ENCODE results near the gene CD200. TPM values are rescaled to one million over a fixed set of nuclear protein-coding genes. Genes with fewer than 3 reads are reported as not detected.

CD200 gene
- total and polyA plus RNA-seq, 9 of the 15 experiments (the other 6 are each of a cell fraction or from before 2014, with no cell fraction given) = 0.13 TPM; not detected in 8

DNA sequence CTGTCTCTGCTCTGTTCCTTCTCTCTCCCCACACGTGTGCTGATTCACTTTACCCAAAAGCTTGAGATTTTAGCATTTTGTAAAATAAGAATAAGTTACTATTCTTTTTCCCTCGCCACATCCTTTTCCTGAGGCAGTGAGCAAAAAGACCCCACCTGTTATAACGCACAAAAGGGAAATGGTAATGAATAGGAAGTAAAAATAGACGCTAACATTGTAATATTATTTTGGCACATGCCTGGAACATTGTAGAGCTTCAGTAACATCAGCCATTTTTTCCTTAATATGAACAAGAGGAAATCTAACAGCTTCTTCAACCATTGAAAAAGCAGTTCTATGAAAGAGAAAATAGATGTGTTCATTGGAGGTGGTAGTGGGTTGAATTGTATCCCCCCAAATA, 40.5 kb downstream of the CD200 start (continued):
- TF ChIP-seq ZBTB34 (CRISPR knock-in tag; IDR thresholded peaks at IDR 0.05) (no peak), HOXB6 (CRISPR knock-in tag; IDR thresholded peaks at IDR 0.05; ENCODE audit: borderline replicate concordance) (no peak), MTA1 (IDR thresholded peaks at IDR 0.05; ENCODE audit: borderline replicate concordance) (no peak)
- TF ChIP-seq, protein P1, sequence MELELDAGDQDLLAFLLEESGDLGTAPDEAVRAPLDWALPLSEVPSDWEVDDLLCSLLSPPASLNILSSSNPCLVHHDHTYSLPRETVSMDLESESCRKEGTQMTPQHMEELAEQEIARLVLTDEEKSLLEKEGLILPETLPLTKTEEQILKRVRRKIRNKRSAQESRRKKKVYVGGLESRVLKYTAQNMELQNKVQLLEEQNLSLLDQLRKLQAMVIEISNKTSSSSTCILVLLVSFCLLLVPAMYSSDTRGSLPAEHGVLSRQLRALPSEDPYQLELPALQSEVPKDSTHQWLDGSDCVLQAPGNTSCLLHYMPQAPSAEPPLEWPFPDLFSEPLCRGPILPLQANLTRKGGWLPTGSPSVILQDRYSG (tag; conservative IDR thresholded peaks at IDR 0.05; ENCODE audit: low read depth) = no peak

GRCh38 chr3:112373924-112374323, 41.0 kb downstream of the CD200 start:
- Histone ChIP-seq H4K20me1 (replicated peaks; ENCODE audit: control insufficient read depth, insufficient read depth, low read length) (no peaks in the 10 kb centered on the region), H3K4me2 (ENCODE audit: insufficient read depth, low read length) (no peak overlapping the region), H3K9ac (ENCODE audit: insufficient read depth in 1 of 2, low read depth in 2 of 2, low read length in 2 of 2) (no peak overlapping the region), H3K4me1 (replicated peaks in 1 of 2; ENCODE audit: control insufficient read depth in 2 of 2, insufficient read depth in 2 of 2, low read length in 2 of 2) (no peaks in the 10 kb centered on the region), H2AFZ (ENCODE audit: low read depth, low read length) (no peak overlapping the region), H3K27me3 (ENCODE audit: control insufficient read depth in 2 of 2, insufficient read depth in 2 of 2, low read length in 2 of 2) (no peaks in the 10 kb centered on the region), H3K36me3 (ENCODE audit: control insufficient read depth, insufficient read depth, low read length) (no peaks in the 10 kb centered on the region), H3K79me2 (ENCODE audit: control insufficient read depth, insufficient read depth, low read length) (no peaks in the 10 kb centered on the region), H3K9me3 (replicated peaks; ENCODE audit: control insufficient read depth, insufficient read depth, low read depth, low read length) (no peaks in the 10 kb centered on the region), H3K4me3 (no peak overlapping the region), H3K9me1 (ENCODE audit: control insufficient read depth, insufficient read depth, low read length) (no peaks in the 10 kb centered on the region), H3K27ac (ENCODE audit: extremely low read depth, low read depth, low read length) (no peak overlapping the region)
- CTCF ChIA-PET (ENCODE audit: low intra/inter-chr PET ratio) = no interaction called here
- ATAC-seq = no peak
- intact Hi-C loops (cut with micrococcal nuclease) (no loop called here), in situ Hi-C loops (cut with MboI) (no loop called here)
- no peak for FAIRE-seq
- DNase-seq (ENCODE audit: extremely low read depth in 1 of 4, low spot score in 3 of 4) = no peak
- no TSS peak for BruUV-seq (replicated peaks)
- POLR2A ChIA-PET = no interaction called here
- 5% methylated on average over 2 of the region's 2 CpGs for WGBS (ENCODE audit: insufficient coverage, low coverage, missing lambda C conversion rate)
- TF ChIP-seq FOXK2 (conservative IDR thresholded peaks at IDR 0.05 in 1 of 2, IDR thresholded peaks at IDR 0.05 in 1 of 2; ENCODE audit: low read depth in 2 of 2) (no peak), AFF1 (IDR thresholded peaks at IDR 0.05; ENCODE audit: low read depth in 1 of 2, partially characterized antibody in 2 of 2) (no peak), PTRF (tag; IDR thresholded peaks at IDR 0.05) (no peak), CBFA2T2 (conservative IDR thresholded peaks at IDR 0.05) (no peak), ARID4B (CRISPR knock-in tag; IDR thresholded peaks at IDR 0.05) (no peak)

All from K562 (cell line).